ENCODE data around the gene MEIKIN. TPM values are rescaled to one million over a fixed set of nuclear protein-coding genes. Genes with fewer than 3 reads are reported as not detected.

Gene MEIKIN
- total and polyA plus RNA-seq, 3 experiments from 2014 or later, result 0.53 to 0.69 TPM; not detected in 1

GRCh38 chr5:131818001-131818724 lies 127.3 kb downstream of the MEIKIN start:
- H3K27ac Mint-ChIP-seq, result peak overlapping the region in 5 of 8 donors; percentile 26 to 75 (median 60)
- POLR2A ChIA-PET, result no interaction called here
- H3K9me3 Mint-ChIP-seq, result no peaks in the 10 kb centered on the region
- peaks cover 0 to 3% of the 10 kb centered on the region in 2 donors for H3K27me3 Mint-ChIP-seq
- no peak overlapping the region for H3K4me3 ChIP-seq (ENCODE audit: low read length)
- CTCF ChIA-PET, result no interaction called here
- peaks cover 4 to 15% (median 13%) of the 10 kb centered on the region in 3 donors for H3K4me1 Mint-ChIP-seq
- H3K9me3 ChIP-seq (ENCODE audit: low read length), result no peaks in the 10 kb centered on the region
- no peaks in the 10 kb centered on the region for H3K36me3 ChIP-seq (ENCODE audit: insufficient read depth, low read length)
- no peak for DNase-seq
- H3K4me1 ChIP-seq (ENCODE audit: insufficient read depth, low read length), result no peaks in the 10 kb centered on the region
- peaks cover 0 to 4% (median 2%) of the 10 kb centered on the region in 3 donors for H3K36me3 Mint-ChIP-seq
- H3K27ac ChIP-seq (ENCODE audit: low read depth, low read length), result no peak overlapping the region
- H3K4me3 Mint-ChIP-seq, result peak overlapping the region in 2 of 7 donors; percentile 11 to 15
- no peaks in the 10 kb centered on the region for H3K27me3 ChIP-seq (ENCODE audit: insufficient read depth, low read length, poor library complexity, severe bottlenecking)

GRCh38 chr5:131814990-131815389 lies 130.5 kb downstream of the MEIKIN start:
- peaks cover 0 to 1% of the 10 kb centered on the region in 2 donors for H3K27me3 Mint-ChIP-seq
- no peak overlapping the region for H3K4me3 ChIP-seq (ENCODE audit: low read length)
- no peaks in the 10 kb centered on the region for H3K27me3 ChIP-seq (ENCODE audit: insufficient read depth, low read length, poor library complexity, severe bottlenecking)
- H3K27ac Mint-ChIP-seq, result no peak overlapping the region
- no peak for DNase-seq
- ChIA-PET POLR2A (no interaction called here), CTCF (no interaction called here)
- no peaks in the 10 kb centered on the region for H3K36me3 ChIP-seq (ENCODE audit: insufficient read depth, low read length)
- H3K4me1 Mint-ChIP-seq, result peaks cover 4 to 15% (median 13%) of the 10 kb centered on the region in 3 donors
- no peaks in the 10 kb centered on the region for H3K4me1 ChIP-seq (ENCODE audit: insufficient read depth, low read length)
- H3K36me3 Mint-ChIP-seq, result peaks cover 0 to 2% (median 0%) of the 10 kb centered on the region in 3 donors
- H3K4me3 Mint-ChIP-seq, result no peak overlapping the region
- H3K9me3 ChIP-seq (ENCODE audit: low read length), result no peaks in the 10 kb centered on the region
- H3K27ac ChIP-seq (ENCODE audit: low read depth, low read length), result no peak overlapping the region
- H3K9me3 Mint-ChIP-seq, result no peaks in the 10 kb centered on the region

GRCh38 chr5:131812371-131813160 lies 132.9 kb downstream of the MEIKIN start:
- Histone ChIP-seq H3K27ac (ENCODE audit: low read depth, low read length) (no peak overlapping the region), H3K4me1 (ENCODE audit: insufficient read depth, low read length) (no peaks in the 10 kb centered on the region), H3K9me3 (ENCODE audit: low read length) (no peaks in the 10 kb centered on the region), H3K36me3 (ENCODE audit: insufficient read depth, low read length) (no peaks in the 10 kb centered on the region), H3K27me3 (ENCODE audit: insufficient read depth, low read length, poor library complexity, severe bottlenecking) (no peaks in the 10 kb centered on the region), H3K4me3 (ENCODE audit: low read length) (no peak overlapping the region)
- peak overlapping the region in 1 of 8 donors; percentile 66 for H3K27ac Mint-ChIP-seq
- peaks cover 0 to 2% of the 10 kb centered on the region in 2 donors for H3K27me3 Mint-ChIP-seq
- H3K4me1 Mint-ChIP-seq, result peaks cover 0 to 1% (median 1%) of the 10 kb centered on the region in 3 donors
- DNase-seq, result no peak
- POLR2A ChIA-PET, result no interaction called here
- H3K36me3 Mint-ChIP-seq, result peaks cover 0 to 2% (median 0%) of the 10 kb centered on the region in 3 donors
- no peak overlapping the region for H3K4me3 Mint-ChIP-seq
- H3K9me3 Mint-ChIP-seq, result no peaks in the 10 kb centered on the region
- CTCF ChIA-PET, result interaction anchor here (2.6 kb wide), 1 partner anchor 195 kb away, joined by 19 read pairs; no protein-coding TSS in a partner anchor

- Histone ChIP-seq H3K27ac (ENCODE audit: low read depth, low read length) (no peak overlapping the region), H3K27me3 (ENCODE audit: insufficient read depth, low read length, poor library complexity, severe bottlenecking) (no peaks in the 10 kb centered on the region), H3K4me3 (ENCODE audit: low read length) (no peak overlapping the region), H3K4me1 (ENCODE audit: insufficient read depth, low read length) (no peaks in the 10 kb centered on the region), H3K36me3 (ENCODE audit: insufficient read depth, low read length) (no peaks in the 10 kb centered on the region), H3K9me3 (ENCODE audit: low read length) (no peaks in the 10 kb centered on the region)
- Mint-ChIP-seq H3K4me3 (no peak overlapping the region), H3K27me3 (peaks cover 0 to 3% of the 10 kb centered on the region in 2 donors), H3K9me3 (no peaks in the 10 kb centered on the region), H3K36me3 (no peaks in the 10 kb centered on the region), H3K4me1 (no peaks in the 10 kb centered on the region), H3K27ac (no peak overlapping the region)
- POLR2A ChIA-PET, result interaction anchor here (0.7 kb wide), 1 partner anchor 633 kb away, joined by 3 read pairs; no protein-coding TSS in a partner anchor
- no peak for DNase-seq
- CTCF ChIA-PET, result interaction anchor here (0.7 to 2.6 kb wide), 7 partner anchors 12 to 219 kb away, joined by 3 to 19 read pairs (median 3); partner anchors contain the start of gene FNIP1
Measured at GRCh38 chr5:131810510-131811249, 134.8 kb downstream of the MEIKIN start.

- Mint-ChIP-seq H3K27me3 (peaks cover 0 to 2% of the 10 kb centered on the region in 2 donors), H3K27ac (peak within 1 kb of the TSS; percentile 95 to 100 (median 98)), H3K9me3 (no peaks in the 10 kb centered on the region), H3K4me3 (peak within 1 kb of the TSS; percentile 96 to 99 (median 97)), H3K4me1 (peaks cover 33 to 42% (median 41%) of the 10 kb centered on the region in 3 donors), H3K36me3 (peaks cover 0 to 13% (median 0%) of the 10 kb centered on the region in 3 donors)
- Histone ChIP-seq H3K36me3 (ENCODE audit: insufficient read depth, low read length) (no peaks in the 10 kb centered on the region), H3K9me3 (ENCODE audit: low read length) (no peaks in the 10 kb centered on the region), H3K4me3 (ENCODE audit: low read length) (peak within 1 kb of the TSS; percentile 71), H3K27ac (ENCODE audit: low read depth, low read length) (peak within 1 kb of the TSS; percentile 96), H3K27me3 (ENCODE audit: insufficient read depth, low read length, poor library complexity, severe bottlenecking) (no peaks in the 10 kb centered on the region), H3K4me1 (ENCODE audit: insufficient read depth, low read length) (peaks cover 21% of the 10 kb centered on the region)
- ChIA-PET POLR2A (interaction anchor here (0.6 to 2.4 kb wide), 6 partner anchors 44 to 940 kb away, joined by 3 to 18 read pairs (median 4); partner anchors contain the start of genes KIF3A and RAPGEF6), CTCF (interaction anchor here (0.8 to 1.6 kb wide), 4 partner anchors 14 to 309 kb away, joined by 3 to 5 read pairs (median 4); no protein-coding TSS in a partner anchor)
- peak; percentile 96 to 99 (median 98) for DNase-seq
Measured at GRCh38 chr5:131796793-131797693, 148.4 kb downstream of the MEIKIN start, which contains the start of gene FNIP1. FNIP1 (minus strand) TSS chr5:131797017; CDS start chr5:131796921, 96 bp downstream.

- Mint-ChIP-seq H3K36me3 (peaks cover 0 to 13% (median 0%) of the 10 kb centered on the region in 3 donors), H3K27ac (peak overlapping the region; percentile 95 to 100 (median 98)), H3K27me3 (peaks cover 0 to under 1% of the 10 kb centered on the region in 2 donors), H3K9me3 (no peaks in the 10 kb centered on the region), H3K4me3 (peak overlapping the region; percentile 96 to 99 (median 97)), H3K4me1 (peaks cover 38 to 51% (median 50%) of the 10 kb centered on the region in 3 donors)
- ChIA-PET POLR2A (interaction anchor here (0.6 to 2.4 kb wide), 4 partner anchors 100 to 941 kb away, joined by 3 to 18 read pairs (median 6); partner anchors contain the start of genes KIF3A and RAPGEF6), CTCF (interaction anchor here (0.8 to 1.6 kb wide), 3 partner anchors 212 to 308 kb away, joined by 3 to 5 read pairs (median 4); no protein-coding TSS in a partner anchor)
- peaks cover 21% of the 10 kb centered on the region for H3K4me1 ChIP-seq (ENCODE audit: insufficient read depth, low read length)
- no peaks in the 10 kb centered on the region for H3K9me3 ChIP-seq (ENCODE audit: low read length)
- peak in 3 of 5 donors; percentile 17 to 71 (median 31) for DNase-seq
- peak overlapping the region; percentile 71 for H3K4me3 ChIP-seq (ENCODE audit: low read length)
- H3K36me3 ChIP-seq (ENCODE audit: insufficient read depth, low read length), result no peaks in the 10 kb centered on the region
- peak overlapping the region; percentile 96 for H3K27ac ChIP-seq (ENCODE audit: low read depth, low read length)
- H3K27me3 ChIP-seq (ENCODE audit: insufficient read depth, low read length, poor library complexity, severe bottlenecking), result no peaks in the 10 kb centered on the region
Measured at GRCh38 chr5:131795879-131796792, 149.3 kb downstream of the MEIKIN start.
